ENCODE data around the gene PTPRT.

Gene PTPRT

GRCh38 chr20:42556575-42556974, 633.1 kb downstream of the PTPRT start:
- DNase-seq (ENCODE audit: extremely low spot score): no peak
- CTCF ChIA-PET: no interaction called here
- TF ChIP-seq FOXA1 (IDR thresholded peaks at IDR 0.05) (no peak), HDGF (IDR thresholded peaks at IDR 0.05; ENCODE audit: borderline replicate concordance) (no peak), SUZ12 (IDR thresholded peaks at IDR 0.05) (no peak), L3MBTL2 (conservative IDR thresholded peaks at IDR 0.05) (no peak), LEF1 (IDR thresholded peaks at IDR 0.05; ENCODE audit: borderline replicate concordance) (no peak), ZNF384 (IDR thresholded peaks at IDR 0.05) (no peak), NFRKB (IDR thresholded peaks at IDR 0.05) (no peak), FOXM1 (IDR thresholded peaks at IDR 0.05; ENCODE audit: borderline replicate concordance) (no peak), FOXK2 (IDR thresholded peaks at IDR 0.05) (no peak), PKNOX1 (IDR thresholded peaks at IDR 0.05) (no peak), TARDBP (IDR thresholded peaks at IDR 0.05) (no peak), ELF4 (IDR thresholded peaks at IDR 0.05) (no peak), CTBP1 (IDR thresholded peaks at IDR 0.05; ENCODE audit: borderline replicate concordance) (no peak), ARNT (IDR thresholded peaks at IDR 0.05) (no peak), SP1 (IDR thresholded peaks at IDR 0.05) (no peak), BHLHE40 (IDR thresholded peaks at IDR 0.05; ENCODE audit: borderline replicate concordance) (no peak)
- POLR2A ChIA-PET: no interaction called here

- ChIA-PET POLR2A (no interaction called here), CTCF (no interaction called here)
- no peak for DNase-seq (ENCODE audit: extremely low spot score)
- TF ChIP-seq L3MBTL2 (conservative IDR thresholded peaks at IDR 0.05) (no peak), HDGF (IDR thresholded peaks at IDR 0.05; ENCODE audit: borderline replicate concordance) (no peak), FOXK2 (IDR thresholded peaks at IDR 0.05) (no peak)
These were observed 636.3 kb downstream of the PTPRT start for GRCh38 chr20:42553374-42553773.

GRCh38 chr20:42549496-42549895, 640.2 kb downstream of the PTPRT start:
- ChIA-PET POLR2A (no interaction called here), CTCF (interaction anchor here (0.6 kb wide), 1 partner anchor 14 kb away, joined by 3 read pairs; no protein-coding TSS in a partner anchor)
- no peak for TF ChIP-seq LEF1 (IDR thresholded peaks at IDR 0.05; ENCODE audit: borderline replicate concordance)
- DNase-seq (ENCODE audit: extremely low spot score): no peak

- ChIA-PET POLR2A (no interaction called here), CTCF (no interaction called here)
- no peak for DNase-seq (ENCODE audit: extremely low spot score)
- no peak for TF ChIP-seq LEF1 (IDR thresholded peaks at IDR 0.05; ENCODE audit: borderline replicate concordance)
- no peak for TF ChIP-seq ZNF384 (IDR thresholded peaks at IDR 0.05)
- TF ChIP-seq HDGF (IDR thresholded peaks at IDR 0.05; ENCODE audit: borderline replicate concordance): no peak
- TF ChIP-seq NFRKB (IDR thresholded peaks at IDR 0.05): no peak
- TF ChIP-seq CTBP1 (IDR thresholded peaks at IDR 0.05; ENCODE audit: borderline replicate concordance): no peak
- no peak for TF ChIP-seq TARDBP (IDR thresholded peaks at IDR 0.05)
- TF ChIP-seq ARNT (IDR thresholded peaks at IDR 0.05): no peak
- TF ChIP-seq ELF4 (IDR thresholded peaks at IDR 0.05): no peak
- TF ChIP-seq PKNOX1 (IDR thresholded peaks at IDR 0.05): no peak
- TF ChIP-seq FOXM1 (IDR thresholded peaks at IDR 0.05; ENCODE audit: borderline replicate concordance): no peak
- no peak for TF ChIP-seq BHLHE40 (IDR thresholded peaks at IDR 0.05; ENCODE audit: borderline replicate concordance)
- TF ChIP-seq FOXA1 (IDR thresholded peaks at IDR 0.05): no peak
- TF ChIP-seq SP1 (IDR thresholded peaks at IDR 0.05): no peak
- TF ChIP-seq SUZ12 (IDR thresholded peaks at IDR 0.05): no peak
These were observed 644.8 kb downstream of the PTPRT start for GRCh38 chr20:42544926-42545325.

GRCh38 chr20:42532831-42533230, 656.9 kb downstream of the PTPRT start:
- TF ChIP-seq ELF4 (IDR thresholded peaks at IDR 0.05) (no peak), ZNF384 (IDR thresholded peaks at IDR 0.05) (no peak), FOXK2 (IDR thresholded peaks at IDR 0.05) (no peak), PKNOX1 (IDR thresholded peaks at IDR 0.05) (no peak), FOXA1 (IDR thresholded peaks at IDR 0.05) (no peak), LEF1 (IDR thresholded peaks at IDR 0.05; ENCODE audit: borderline replicate concordance) (no peak), CTBP1 (IDR thresholded peaks at IDR 0.05; ENCODE audit: borderline replicate concordance) (no peak), HDGF (IDR thresholded peaks at IDR 0.05; ENCODE audit: borderline replicate concordance) (no peak), ARNT (IDR thresholded peaks at IDR 0.05) (no peak)
- ChIA-PET POLR2A (no interaction called here), CTCF (no interaction called here)
- no peak for DNase-seq (ENCODE audit: extremely low spot score)

GRCh38 chr20:42531508-42531961, 658.2 kb downstream of the PTPRT start:
- ChIA-PET POLR2A (no interaction called here), CTCF (interaction anchor here (0.6 kb wide), 1 partner anchor 228 kb away, joined by 3 read pairs; no protein-coding TSS in a partner anchor)
- TF ChIP-seq PKNOX1 (IDR thresholded peaks at IDR 0.05) (no peak), BHLHE40 (IDR thresholded peaks at IDR 0.05; ENCODE audit: borderline replicate concordance) (no peak), ZNF384 (IDR thresholded peaks at IDR 0.05) (no peak), CTBP1 (IDR thresholded peaks at IDR 0.05; ENCODE audit: borderline replicate concordance) (no peak), FOXA1 (IDR thresholded peaks at IDR 0.05) (no peak), TARDBP (IDR thresholded peaks at IDR 0.05) (no peak), SP1 (IDR thresholded peaks at IDR 0.05) (no peak), FOXM1 (IDR thresholded peaks at IDR 0.05; ENCODE audit: borderline replicate concordance) (no peak), ARNT (IDR thresholded peaks at IDR 0.05) (no peak), NFRKB (IDR thresholded peaks at IDR 0.05) (no peak), L3MBTL2 (conservative IDR thresholded peaks at IDR 0.05) (no peak), ELF4 (IDR thresholded peaks at IDR 0.05) (no peak), LEF1 (IDR thresholded peaks at IDR 0.05; ENCODE audit: borderline replicate concordance) (no peak), HDGF (IDR thresholded peaks at IDR 0.05; ENCODE audit: borderline replicate concordance) (no peak), SUZ12 (IDR thresholded peaks at IDR 0.05) (no peak), FOXK2 (IDR thresholded peaks at IDR 0.05) (no peak)
- DNase-seq (ENCODE audit: extremely low spot score): no peak
